Duodenal mucosa (tissue), 2 donors: ENCODE measurements around the gene AFF4.
"Not testable (repeated sequence)": the region's sequence is repeated elsewhere in the genome, so short reads cannot be mapped to it uniquely, and the experiment has no call there.

Experiments
- H3K27ac ChIP-seq: one replicate; pipeline ENCODE4 v1.7.0; 2013; ENCODE audit warnings: low read depth, low read length
- H3K27me3 ChIP-seq, 2 donors: one replicate each; pipeline ENCODE4 v1.7.0; 2013; ENCODE audit warnings: low read length in 2 of 2, control low read depth in 1 of 2; ENCODE audit not compliant: insufficient read depth in 2 of 2, control insufficient read depth in 1 of 2
- H3K36me3 ChIP-seq, 2 donors: one replicate each; pipeline ENCODE4 v1.7.0; 2013; ENCODE audit warnings: low read length in 2 of 2, control low read depth in 1 of 2; ENCODE audit not compliant: insufficient read depth in 2 of 2, control insufficient read depth in 1 of 2
- H3K4me1 ChIP-seq, 2 donors: one replicate each; pipeline ENCODE4 v1.7.0; 2013; ENCODE audit warnings: low read length in 2 of 2, control low read depth in 1 of 2; ENCODE audit not compliant: insufficient read depth in 2 of 2, control insufficient read depth in 1 of 2
- H3K4me3 ChIP-seq, 2 donors: one replicate each; pipeline ENCODE4 v1.7.0; 2013; ENCODE audit warnings: low read length in 2 of 2, low read depth in 1 of 2
- H3K9ac ChIP-seq, 2 donors: one replicate each; pipeline ENCODE4 v1.7.0; 2013; ENCODE audit warnings: low read length in 2 of 2, low read depth in 1 of 2
- H3K9me3 ChIP-seq, 2 donors: one replicate each; pipeline ENCODE4 v1.7.0; 2013; ENCODE audit warnings: low read length in 2 of 2, control low read depth in 1 of 2; ENCODE audit not compliant: control insufficient read depth in 1 of 2

Gene AFF4

GRCh38 chr5:132963171-132964104, at the start of gene AFF4:
TSS of gene AFF4 (minus strand) at chr5:132963634. CDS start at chr5:132937189, 26,445 bp downstream.
- Histone ChIP-seq H3K27ac (peak within 1 kb of the TSS; percentile 98), H3K4me3 (peak within 1 kb of the TSS; percentile 78 to 85), H3K9ac (peak within 1 kb of the TSS; percentile 65 to 100), H3K27me3 (no peaks in the 10 kb centered on the region), H3K9me3 (no peaks in the 10 kb centered on the region), H3K36me3 (no peaks in the 10 kb centered on the region), H3K4me1 (peaks cover 6 to 14% of the 10 kb centered on the region in 2 donors)

GRCh38 chr5:133008455-133008854, 45.0 kb upstream of the AFF4 start:
- H3K4me3 ChIP-seq, H3K27me3 ChIP-seq: not testable (repeated sequence)

GRCh38 chr5:133006653-133007052, 43.2 kb upstream of the AFF4 start:
- Histone ChIP-seq H3K4me1 (no peaks in the 10 kb centered on the region), H3K9ac (no peak overlapping the region)

More at GRCh38 chr5:133008455-133008854, 45.0 kb upstream of the AFF4 start:
- not testable (repeated sequence) for H3K9ac ChIP-seq, H3K4me1 ChIP-seq, H3K9me3 ChIP-seq, H3K27ac ChIP-seq
- H3K36me3 ChIP-seq: peaks cover 0 to 11% of the 10 kb centered on the region in 2 donors

GRCh38 chr5:132999246-132999645, 35.8 kb upstream of the AFF4 start:
- H3K36me3 ChIP-seq: peaks cover 0 to 9% of the 10 kb centered on the region in 2 donors

More at GRCh38 chr5:133006653-133007052, 43.2 kb upstream of the AFF4 start:
- Histone ChIP-seq H3K27me3 (no peaks in the 10 kb centered on the region), H3K9me3 (no peaks in the 10 kb centered on the region), H3K4me3 (no peak overlapping the region), H3K36me3 (peaks cover 0 to 11% of the 10 kb centered on the region in 2 donors), H3K27ac (no peak overlapping the region)

GRCh38 chr5:132998556-132998955, 35.1 kb upstream of the AFF4 start:
- Histone ChIP-seq H3K27ac (no peak overlapping the region), H3K4me1 (no peaks in the 10 kb centered on the region), H3K36me3 (peaks cover 0 to 9% of the 10 kb centered on the region in 2 donors), H3K27me3 (no peaks in the 10 kb centered on the region), H3K9me3 (no peaks in the 10 kb centered on the region), H3K4me3 (no peak overlapping the region), H3K9ac (no peak overlapping the region)

More at GRCh38 chr5:132999246-132999645, 35.8 kb upstream of the AFF4 start:
- Histone ChIP-seq H3K27me3 (no peaks in the 10 kb centered on the region), H3K27ac (no peak overlapping the region), H3K4me1 (no peaks in the 10 kb centered on the region), H3K4me3 (no peak overlapping the region), H3K9me3 (no peaks in the 10 kb centered on the region), H3K9ac (no peak overlapping the region)

GRCh38 chr5:132996307-132996706, 32.9 kb upstream of the AFF4 start:
- Histone ChIP-seq H3K36me3 (peaks cover 0 to 9% of the 10 kb centered on the region in 2 donors), H3K27ac (no peak overlapping the region), H3K9ac (no peak overlapping the region), H3K4me1 (no peaks in the 10 kb centered on the region), H3K9me3 (no peaks in the 10 kb centered on the region), H3K27me3 (no peaks in the 10 kb centered on the region), H3K4me3 (no peak overlapping the region)

- H3K36me3 ChIP-seq: no peaks in the 10 kb centered on the region
- H3K27me3 ChIP-seq: no peaks in the 10 kb centered on the region
- no peaks in the 10 kb centered on the region for H3K4me1 ChIP-seq
- H3K9me3 ChIP-seq: no peaks in the 10 kb centered on the region
- no peak overlapping the region for H3K27ac ChIP-seq
- H3K9ac ChIP-seq: no peak overlapping the region
- no peak overlapping the region for H3K4me3 ChIP-seq
Measured at GRCh38 chr5:132987531-132988408, 24.3 kb upstream of the AFF4 start.

- H3K9me3 ChIP-seq, H3K9ac ChIP-seq, H3K27me3 ChIP-seq, H3K27ac ChIP-seq, H3K36me3 ChIP-seq, H3K4me1 ChIP-seq, H3K4me3 ChIP-seq: not testable (repeated sequence)
Measured at GRCh38 chr5:132982971-132983370, 19.5 kb upstream of the AFF4 start.

GRCh38 chr5:132981288-132981687, 17.9 kb upstream of the AFF4 start:
- no peak overlapping the region for H3K4me3 ChIP-seq

GRCh38 chr5:132979976-132980375, 16.5 kb upstream of the AFF4 start:
- H3K27me3 ChIP-seq: no peaks in the 10 kb centered on the region
- no peaks in the 10 kb centered on the region for H3K4me1 ChIP-seq
- no peaks in the 10 kb centered on the region for H3K36me3 ChIP-seq
- H3K9ac ChIP-seq: no peak overlapping the region
- no peak overlapping the region for H3K27ac ChIP-seq
- H3K9me3 ChIP-seq: peaks cover 0 to 3% of the 10 kb centered on the region in 2 donors
- no peak overlapping the region for H3K4me3 ChIP-seq

More at GRCh38 chr5:132981288-132981687, 17.9 kb upstream of the AFF4 start:
- Histone ChIP-seq H3K36me3 (no peaks in the 10 kb centered on the region), H3K27me3 (no peaks in the 10 kb centered on the region), H3K27ac (no peak overlapping the region), H3K9me3 (peaks cover 0 to 3% of the 10 kb centered on the region in 2 donors), H3K4me1 (no peaks in the 10 kb centered on the region), H3K9ac (no peak overlapping the region)
